GM21528 (cell line): ENCODE measurements around the gene AAR2.

Experiments used
- ATAC-seq: cut with Tn5 transposase; IDR thresholded peaks from one replicate; pipeline ENCODE4 v1.9.1; 2021; ENCODE audit warnings: mild to moderate bottlenecking, moderate library complexity; ENCODE audit not compliant: unreplicated experiment, low FRiP score

AAR2 gene

DNA sequence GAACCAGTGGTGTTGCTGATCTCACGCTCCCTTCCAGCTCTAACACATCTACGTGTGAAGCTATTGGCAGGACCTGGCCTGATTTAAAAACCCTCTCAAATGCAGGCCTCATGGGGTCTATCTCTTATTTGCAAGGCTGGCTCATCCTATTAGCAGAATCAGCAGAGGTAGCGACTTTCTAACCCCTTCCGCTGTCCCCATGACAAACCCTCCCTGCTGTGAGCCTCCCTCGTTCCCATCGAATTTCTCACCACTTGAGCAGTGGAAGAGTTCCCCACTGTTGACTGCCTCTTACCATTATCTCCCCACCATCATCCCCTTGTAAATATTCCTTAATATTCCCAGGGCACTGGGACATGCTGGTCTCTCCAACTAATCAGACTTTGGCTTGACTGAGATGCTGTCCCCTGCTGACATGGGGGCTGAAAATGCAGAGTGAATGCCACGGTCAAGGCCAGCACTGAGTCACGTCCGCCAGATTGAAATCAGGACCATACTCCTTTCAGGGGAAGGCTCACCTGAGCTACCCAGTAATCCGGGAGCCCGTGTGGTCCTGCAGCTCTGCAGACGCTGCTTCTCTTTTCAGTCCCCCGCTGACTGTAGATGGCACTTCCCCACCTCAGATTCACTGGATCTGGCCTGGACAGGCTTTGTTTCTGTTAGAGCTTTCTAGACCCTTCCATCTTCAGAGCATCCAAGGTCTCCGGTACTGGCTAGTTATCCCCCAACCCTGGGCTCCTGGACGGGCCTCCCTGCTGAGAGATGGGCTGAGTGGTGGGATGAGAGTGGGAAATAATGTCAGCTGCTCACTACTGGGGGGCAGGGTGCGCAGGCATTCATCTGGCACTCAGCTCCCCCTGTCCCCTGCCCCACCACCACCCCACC lies 23.1 kb downstream of the AAR2 start:
- ATAC-seq: no peak

GRCh38 chr20:36260316-36260715 lies 24.0 kb downstream of the AAR2 start:
- no peak for ATAC-seq

DNA sequence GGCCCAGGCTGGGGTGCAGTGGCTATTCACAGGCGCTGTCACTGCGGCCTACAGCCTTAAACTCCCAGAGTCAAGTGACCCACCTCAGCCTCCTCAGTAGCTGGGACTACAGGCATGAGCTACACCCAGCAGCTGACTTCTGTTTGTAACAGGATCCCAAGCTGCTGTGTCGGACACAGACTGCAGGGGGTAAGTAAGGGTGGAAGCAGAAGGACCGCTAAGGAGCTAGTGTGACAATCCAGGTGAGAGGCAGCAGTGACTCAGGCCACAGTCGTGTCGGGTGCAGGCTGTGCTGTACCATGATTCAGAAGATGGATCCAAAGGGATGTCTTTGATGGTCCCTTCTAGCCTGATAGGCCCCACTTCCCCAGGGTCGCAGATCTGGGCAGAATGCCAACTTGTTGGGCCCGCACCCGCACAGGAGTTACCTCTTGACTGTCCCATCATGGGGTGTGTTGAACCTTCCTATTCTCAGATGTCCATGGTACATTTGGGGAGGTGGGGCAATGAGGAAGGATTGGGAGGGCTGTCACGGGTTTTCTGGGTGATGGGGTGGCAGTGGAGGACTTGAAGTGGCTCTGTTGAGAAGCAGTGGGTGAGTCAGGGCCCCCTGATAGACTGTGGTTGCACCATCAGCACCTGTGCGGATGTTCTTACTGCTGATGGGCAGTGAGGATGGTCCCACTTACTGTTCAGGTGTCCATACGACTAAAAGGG lies 25.3 kb downstream of the AAR2 start:
- ATAC-seq: no peak

DNA sequence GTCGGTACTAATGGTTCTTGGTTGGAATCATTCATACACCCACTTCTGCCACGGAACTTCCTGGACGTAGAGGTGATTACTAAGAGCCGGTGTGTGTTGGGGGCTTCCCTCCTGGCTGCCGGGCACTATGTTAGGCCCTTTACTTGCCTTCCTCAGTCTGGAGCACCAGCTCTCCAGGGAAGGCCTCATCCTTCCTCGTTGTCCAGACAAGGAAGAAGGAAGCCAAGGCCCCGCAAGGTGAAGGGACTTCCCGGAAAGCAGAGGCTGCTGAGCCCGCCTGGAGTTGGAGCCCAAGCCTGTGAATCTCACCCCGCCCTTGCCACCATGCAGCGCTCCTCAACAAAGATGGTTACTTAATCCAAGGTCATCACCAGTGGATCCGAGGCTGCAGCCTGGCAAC lies 26.2 kb downstream of the AAR2 start:
- no peak for ATAC-seq

- no peak for ATAC-seq
These were observed 28.4 kb downstream of the AAR2 start for GRCh38 chr20:36264426-36265246.

GRCh38 chr20:36266189-36266588 lies 29.9 kb downstream of the AAR2 start:
- no peak for ATAC-seq

GRCh38 chr20:36267605-36268381 lies 31.5 kb downstream of the AAR2 start:
- ATAC-seq: no peak

DNA sequence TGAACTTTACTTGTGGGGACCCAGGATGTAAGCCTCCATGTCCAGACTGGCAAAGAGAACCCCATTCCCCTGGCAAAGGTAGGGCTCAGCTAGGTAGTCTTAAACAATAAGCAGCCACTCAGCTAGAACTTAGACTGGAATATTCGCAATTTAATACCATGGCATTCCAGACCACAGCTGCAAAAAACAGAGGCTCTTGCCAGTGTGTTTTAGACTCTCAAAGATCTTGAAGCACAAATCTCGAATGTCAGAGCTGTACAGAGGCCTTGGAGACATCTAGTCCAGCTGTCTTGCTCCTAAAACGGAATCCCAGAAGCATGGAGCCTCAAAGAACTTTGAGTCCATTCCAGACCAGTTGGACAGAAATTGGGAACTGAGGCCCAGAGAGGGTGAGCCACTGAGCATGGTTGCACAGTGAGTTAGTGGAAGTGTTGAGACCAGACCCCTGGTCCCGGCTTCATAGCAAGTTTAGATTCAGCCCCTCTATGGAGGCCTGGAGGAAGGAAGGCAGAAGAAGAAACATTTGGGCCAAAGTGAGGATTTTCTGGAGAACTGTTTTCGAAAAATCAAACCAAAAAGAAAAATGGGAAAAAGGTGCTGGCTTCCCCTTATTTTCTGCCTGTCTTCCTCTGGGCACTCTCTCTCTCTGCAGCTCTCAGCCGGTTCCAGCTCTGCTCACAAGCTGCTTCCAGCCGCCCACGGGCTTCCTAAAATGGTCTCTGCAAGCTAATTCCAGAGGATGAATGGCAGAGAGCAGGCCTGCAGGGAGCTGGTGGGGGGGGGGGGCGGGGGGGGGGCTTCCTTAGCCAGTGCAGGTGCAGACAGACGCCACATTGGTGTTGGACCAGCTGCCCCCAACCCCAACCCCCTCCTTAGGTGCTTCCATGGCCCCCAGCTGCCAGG lies 32.4 kb downstream of the AAR2 start:
- no peak for ATAC-seq

DNA sequence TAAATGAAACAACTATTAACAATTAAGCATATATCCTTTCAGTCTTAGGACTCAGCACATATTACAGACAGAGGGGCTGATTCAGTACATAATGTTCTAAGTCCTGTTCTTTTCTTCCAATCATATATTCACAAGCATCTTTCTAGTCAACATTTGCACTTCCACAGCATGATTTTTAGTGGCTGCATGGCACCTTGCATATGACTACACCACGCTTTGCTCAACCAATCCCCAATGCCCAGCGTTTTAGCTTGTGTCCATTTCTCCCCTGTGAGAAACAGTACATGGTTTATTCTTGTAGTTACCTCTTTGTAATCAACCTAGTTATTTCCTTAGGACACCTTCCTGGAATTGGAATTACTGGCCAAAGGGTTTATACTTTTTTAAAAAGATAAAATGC lies 33.2 kb downstream of the AAR2 start:
- no peak for ATAC-seq

GRCh38 chr20:36270744-36271638 lies 34.7 kb downstream of the AAR2 start:
- ATAC-seq: no peak

- no peak for ATAC-seq
These were observed 35.6 kb downstream of the AAR2 start for GRCh38 chr20:36271639-36272546.

- no peak for ATAC-seq
These were observed 36.4 kb downstream of the AAR2 start for GRCh38 chr20:36272547-36273220.

GRCh38 chr20:36273414-36274180 lies 37.3 kb downstream of the AAR2 start:
- no peak for ATAC-seq

GRCh38 chr20:36274181-36274841 lies 38.0 kb downstream of the AAR2 start:
- no peak for ATAC-seq

DNA sequence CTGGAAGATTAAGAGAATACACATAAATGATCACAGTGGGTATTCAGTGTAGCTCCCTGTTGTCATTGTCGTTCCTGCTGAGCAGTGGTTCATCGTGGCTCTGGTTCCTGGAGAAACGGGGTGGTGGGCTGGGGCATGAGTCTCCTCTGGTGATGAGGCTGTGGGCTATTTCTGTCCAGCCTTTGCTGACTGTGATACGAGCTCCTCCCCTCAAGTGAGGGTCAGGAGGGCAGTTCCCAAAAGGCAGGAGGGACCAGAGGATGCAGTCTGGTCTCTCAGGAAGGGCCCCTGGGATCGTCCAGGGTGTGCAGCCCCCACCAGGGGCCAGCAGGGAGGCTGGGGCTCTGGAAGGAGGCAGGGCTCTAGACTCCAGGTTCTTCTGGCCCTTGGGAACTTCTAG lies 38.7 kb downstream of the AAR2 start:
- ATAC-seq: no peak
